Hepatocyte (in vitro differentiated cells): ENCODE data around the gene ZEB2. TPM values are rescaled to one million over a fixed set of nuclear protein-coding genes. Genes with fewer than 3 reads are reported as not detected.

Experiments
- DNase-seq: peaks from one replicate; pipeline ENCODE4 v3.0.0-alpha.2; 2016; ENCODE audit warnings: low spot score
- H2AFZ ChIP-seq: fragments of 200-600 bp; sonication (generic); 2 replicates; pipeline ENCODE4 v1.6.0; 2016; ENCODE audit warnings: antibody characterized with exemption, mild to moderate bottlenecking
- H3K27ac ChIP-seq: fragments of 200-600 bp; sonication (generic); 2 replicates; pipeline ENCODE4 v1.5.1; 2016; ENCODE audit warnings: mild to moderate bottlenecking
- H3K27me3 ChIP-seq: fragments of 200-600 bp; sonication (generic); 2 replicates; pipeline ENCODE4 v1.6.1; 2016
- H3K36me3 ChIP-seq: fragments of 200-600 bp; sonication (generic); replicated peaks from 2 replicates; pipeline ENCODE4 v1.5.1; 2016; ENCODE audit warnings: low read depth; ENCODE audit not compliant: insufficient read depth
- H3K4me1 ChIP-seq: fragments of 200-600 bp; sonication (generic); 2 replicates; pipeline ENCODE4 v1.5.1; 2016; ENCODE audit warnings: mild to moderate bottlenecking, moderate library complexity; ENCODE audit not compliant: insufficient read depth
- H3K4me2 ChIP-seq: fragments of 200-600 bp; sonication (generic); 2 replicates; pipeline ENCODE4 v1.6.0; 2016
- H3K4me3 ChIP-seq: fragments of 200-600 bp; sonication (generic); 2 replicates; pipeline ENCODE4 v1.5.1; 2016; ENCODE audit warnings: mild to moderate bottlenecking
- H3K79me2 ChIP-seq: fragments of 200-600 bp; sonication (generic); 2 replicates; pipeline ENCODE4 v1.6.0; 2017; ENCODE audit warnings: mild to moderate bottlenecking
- H3K9me2 ChIP-seq: fragments of 200-600 bp; sonication (generic); replicated peaks from 2 replicates; pipeline ENCODE4 v1.6.0; 2017; ENCODE audit warnings: mild to moderate bottlenecking; ENCODE audit not compliant: insufficient read depth
- H3K9me3 ChIP-seq: fragments of 200-600 bp; sonication (generic); 2 replicates; pipeline ENCODE4 v1.5.1; 2016; ENCODE audit warnings: low read depth, mild to moderate bottlenecking
- H4K20me1 ChIP-seq: fragments of 200-600 bp; sonication (generic); 2 replicates; pipeline ENCODE4 v1.6.0; 2016; ENCODE audit warnings: mild to moderate bottlenecking; ENCODE audit not compliant: insufficient read depth, poor library complexity, severe bottlenecking
- CTCF ChIP-seq: fragments of 200-600 bp; sonication (generic); IDR thresholded peaks from 2 replicates; pipeline ENCODE4 v1.5.1; 2016; ENCODE audit warnings: antibody characterized with exemption, mild to moderate bottlenecking; ENCODE audit not compliant: poor library complexity
- EZH2 ChIP-seq: fragments of 200-600 bp; sonication (generic); IDR thresholded peaks from 2 replicates; pipeline ENCODE4 v1.6.1; 2016; ENCODE audit warnings: antibody characterized with exemption, mild to moderate bottlenecking, borderline replicate concordance
- EZH2phosphoT487 ChIP-seq: fragments of 200-600 bp; sonication (generic); IDR thresholded peaks from one replicate; pipeline ENCODE4 v1.6.1; 2018; ENCODE audit warnings: antibody characterized with exemption, mild to moderate bottlenecking, low read depth, moderate library complexity; ENCODE audit not compliant: unreplicated experiment, severe bottlenecking
- WGBS: methylation state at CpG from one replicate; pipeline ENCODE4 v1.1.6; 2016; ENCODE audit warnings: low lambda C conversion rate; ENCODE audit errors: missing lambda C conversion rate; 5-methylcytosine and 5-hydroxymethylcytosine counted together
- polyA plus RNA-seq: library from polyadenylated mRNA; unstranded; fragments of >200 nt; fragmentation: Nextera tagmentation; extraction: Ambion mirVana; gene quantifications from 2 replicates; pipeline ENCODE4 v1.2.1, GENCODE V29; 2016
- total RNA-seq: library from RNA; depleted of rRNA; stranded (reverse); fragments of >200 nt; gene quantifications from 2 replicates; pipeline ENCODE4 v1.2.3, GENCODE V29; 2014

ZEB2 gene
- total and polyA plus RNA-seq, 2 experiments from 2014 or later = 17.8 to 35.5 TPM

DNA sequence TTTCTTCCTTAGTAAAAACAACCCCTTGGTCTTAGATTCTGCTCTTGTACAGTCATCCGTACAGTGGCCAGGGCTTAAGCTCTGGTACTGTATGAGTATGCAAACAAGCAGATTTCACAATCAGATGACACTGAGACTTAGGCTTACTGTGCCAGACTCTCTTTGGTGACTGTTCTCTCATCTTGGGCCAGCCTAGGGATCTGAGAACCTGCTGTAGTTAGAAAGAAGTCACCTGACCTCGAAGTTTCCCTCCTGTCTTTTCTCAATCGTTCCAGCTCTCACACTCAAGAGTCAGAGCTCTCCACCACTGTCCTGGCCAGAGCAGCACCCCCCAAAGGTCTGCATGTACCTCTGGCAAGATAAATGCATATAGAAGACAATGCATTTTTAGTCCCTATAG, 63.2 kb downstream of the ZEB2 start:
- no peaks in the 10 kb centered on the region for H3K36me3 ChIP-seq
- peaks cover 35% of the 10 kb centered on the region for H3K79me2 ChIP-seq
- TF ChIP-seq EZH2phosphoT487 (no peak), EZH2 (no peak), CTCF (no peak)
- 41% methylated on average over 3 of the region's 3 CpGs for WGBS
- H3K27me3 ChIP-seq = peaks cover 85% of the 10 kb centered on the region
- no peak overlapping the region for H3K4me2 ChIP-seq
- H2AFZ ChIP-seq = no peak overlapping the region
- no peaks in the 10 kb centered on the region for H4K20me1 ChIP-seq
- DNase-seq = peak; percentile 49
- H3K4me1 ChIP-seq = peaks cover 15% of the 10 kb centered on the region
- H3K4me3 ChIP-seq = no peak overlapping the region
- H3K27ac ChIP-seq = no peak overlapping the region
- no peaks in the 10 kb centered on the region for H3K9me3 ChIP-seq
- no peaks in the 10 kb centered on the region for H3K9me2 ChIP-seq

DNA sequence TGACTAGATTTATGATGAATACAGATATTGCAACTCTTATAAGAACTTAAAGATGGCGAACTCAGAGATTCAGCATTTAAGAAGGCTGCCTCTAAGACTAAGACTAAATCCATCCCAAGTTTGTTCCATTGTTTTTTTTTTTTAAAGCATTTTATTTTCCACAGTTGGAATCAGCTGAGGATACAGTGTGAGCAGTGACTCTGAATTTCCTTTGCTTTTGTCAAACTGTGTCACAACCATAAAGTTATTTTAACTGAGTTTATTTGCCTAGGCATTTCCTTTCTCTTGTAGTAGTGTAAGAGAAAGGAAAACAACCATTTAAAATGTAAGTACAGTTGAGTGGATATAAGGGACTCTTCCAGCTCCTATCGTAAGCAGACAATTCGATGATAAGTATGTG, 63.9 kb downstream of the ZEB2 start:
- 93% methylated on average over 3 of the region's 3 CpGs for WGBS
- no peak overlapping the region for H3K27ac ChIP-seq
- no peak overlapping the region for H3K4me3 ChIP-seq
- no peaks in the 10 kb centered on the region for H4K20me1 ChIP-seq
- H3K36me3 ChIP-seq = no peaks in the 10 kb centered on the region
- H3K9me3 ChIP-seq = no peaks in the 10 kb centered on the region
- TF ChIP-seq CTCF = no peak
- no peak for TF ChIP-seq EZH2
- no peak for TF ChIP-seq EZH2phosphoT487
- H3K27me3 ChIP-seq = peaks cover 84% of the 10 kb centered on the region
- peaks cover 37% of the 10 kb centered on the region for H3K79me2 ChIP-seq
- no peak overlapping the region for H3K4me2 ChIP-seq
- no peak overlapping the region for H2AFZ ChIP-seq
- H3K9me2 ChIP-seq = no peaks in the 10 kb centered on the region
- DNase-seq = no peak
- H3K4me1 ChIP-seq = peaks cover 15% of the 10 kb centered on the region

DNA sequence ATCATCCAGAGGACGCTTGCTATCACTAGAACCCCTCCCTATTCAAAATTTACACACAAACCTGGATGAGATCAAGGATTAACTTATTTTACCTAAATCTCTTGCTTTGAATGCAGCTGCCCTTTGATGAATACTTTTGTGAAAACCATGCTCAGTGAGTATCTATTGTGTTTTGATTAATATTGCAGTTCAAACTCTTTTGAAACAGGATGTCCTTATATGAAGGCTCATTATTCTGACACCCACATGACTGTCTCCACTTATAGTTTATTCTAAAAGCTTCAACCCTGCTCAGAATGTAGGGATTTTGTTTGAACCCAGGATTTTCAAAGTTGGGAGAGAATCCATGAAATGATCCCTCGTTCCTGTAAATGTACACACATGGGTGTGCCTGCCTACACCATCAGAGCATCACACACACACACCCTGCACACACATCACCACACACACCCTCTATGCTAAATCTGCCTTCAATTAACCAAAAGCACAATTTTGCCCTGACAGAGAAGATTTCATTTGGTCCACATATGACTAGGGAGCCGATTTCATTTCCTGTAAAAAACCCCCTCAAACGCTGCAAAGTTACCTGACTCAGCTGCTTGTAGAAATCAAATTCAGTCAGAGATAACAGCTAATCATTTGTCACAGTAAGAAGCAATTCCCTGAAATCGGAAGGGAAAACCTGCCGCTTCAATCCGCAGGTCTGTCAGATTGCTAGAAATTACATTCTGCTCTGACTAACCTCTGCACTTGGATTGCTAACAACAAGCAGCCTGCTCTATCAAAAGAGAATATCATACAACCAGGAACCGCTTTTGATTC, 65.2 kb downstream of the ZEB2 start:
- TF ChIP-seq EZH2 = no peak
- TF ChIP-seq EZH2phosphoT487 = no peak
- H3K9me3 ChIP-seq = no peaks in the 10 kb centered on the region
- WGBS = 41% methylated on average over 8 of the region's 8 CpGs
- no peaks in the 10 kb centered on the region for H3K36me3 ChIP-seq
- H3K27ac ChIP-seq = no peak overlapping the region
- no peak overlapping the region for H3K4me3 ChIP-seq
- no peak for DNase-seq
- H2AFZ ChIP-seq = no peak overlapping the region
- H3K4me2 ChIP-seq = peak overlapping the region; percentile 9
- H3K79me2 ChIP-seq = peaks cover 34% of the 10 kb centered on the region
- H3K4me1 ChIP-seq = peaks cover 15% of the 10 kb centered on the region
- H3K27me3 ChIP-seq = peaks cover 75% of the 10 kb centered on the region
- H4K20me1 ChIP-seq = no peaks in the 10 kb centered on the region
- no peaks in the 10 kb centered on the region for H3K9me2 ChIP-seq

GRCh38 chr2:144453486-144454158, 66.3 kb downstream of the ZEB2 start:
- Histone ChIP-seq H3K79me2 (peaks cover 36% of the 10 kb centered on the region), H3K4me2 (no peak overlapping the region), H3K27me3 (peaks cover 70% of the 10 kb centered on the region), H2AFZ (no peak overlapping the region), H3K9me2 (no peaks in the 10 kb centered on the region), H3K4me3 (no peak overlapping the region), H3K9me3 (no peaks in the 10 kb centered on the region), H4K20me1 (no peaks in the 10 kb centered on the region), H3K36me3 (no peaks in the 10 kb centered on the region), H3K27ac (peak overlapping the region; percentile 17), H3K4me1 (peaks cover 15% of the 10 kb centered on the region)
- TF ChIP-seq CTCF = no peak
- no peak for TF ChIP-seq EZH2
- no peak for TF ChIP-seq EZH2phosphoT487
- 72% methylated on average over 5 of the region's 5 CpGs for WGBS
- DNase-seq = no peak
